Testis (tissue), 3 donors: ENCODE data around the gene MRPL36. TPM values are rescaled to one million over a fixed set of nuclear protein-coding genes. Genes with fewer than 3 reads are reported as not detected.

Source experiments
- DNase-seq: peaks from one replicate; pipeline ENCODE4 v3.0.0-alpha.2; 2019
- H3K27ac ChIP-seq, 2 donors: fragments of 200-600 bp; sonication (generic); one replicate each; pipeline ENCODE4 v1.5.1; 2019
- H3K27me3 ChIP-seq: fragments of 200-600 bp; sonication (generic); one replicate; pipeline ENCODE4 v1.5.1; 2019
- H3K36me3 ChIP-seq: fragments of 200-600 bp; sonication (generic); one replicate; pipeline ENCODE4 v1.5.1; 2017; ENCODE audit warnings: low read depth; ENCODE audit errors: missing control alignments
- H3K4me1 ChIP-seq: fragments of 200-600 bp; sonication (generic); one replicate; pipeline ENCODE4 v1.5.1; 2019
- H3K4me3 ChIP-seq, 2 donors: fragments of 200-600 bp; sonication (generic); one replicate each; pipeline ENCODE4 v1.5.1; 2017 to 2019
- H3K9me3 ChIP-seq: fragments of 200-600 bp; sonication (generic); one replicate; pipeline ENCODE4 v1.5.1; 2017
- CTCF ChIP-seq, 3 experiments: fragments of 450-650 bp in 2 of 3; fragments of 200-600 bp in 1 of 3; sonication (generic) in 1 of 3; IDR thresholded peaks; one replicate each; pipeline ENCODE4 v1.5.1; 2016 to 2019; ENCODE audit warnings: antibody characterized with exemption in 3 of 3, mild to moderate bottlenecking in 2 of 3, moderate library complexity in 1 of 3
- POLR2A ChIP-seq: fragments of 450-650 bp; IDR thresholded peaks from one replicate; pipeline ENCODE4 v1.6.1; 2017; ENCODE audit warnings: antibody characterized with exemption, mild to moderate bottlenecking, moderate library complexity
- WGBS, 2 donors: methylation state at CpG; one replicate each; pipeline ENCODE4 v1.1.5; 2018; 5-methylcytosine and 5-hydroxymethylcytosine counted together
- intact Hi-C: fragments of 100-400 bp; cut with DNase I; formaldehyde crosslinking; loops from one replicate; pipeline ENCODE4 v1.15.1; 2023; ENCODE audit warnings: low total_unique reads
- polyA plus RNA-seq: library from polyadenylated mRNA; stranded (reverse); fragments of 350-450 nt; fragmentation: Illumina TruSeq; extraction: RNeasy Lipid Tissue Mini Kit (QIAGEN cat#74804); gene quantifications from one replicate; pipeline ENCODE4 v1.2.3, GENCODE V29; 2014; ENCODE audit warnings: low read depth, low replicate concordance; ENCODE audit not compliant: insufficient read depth
- total RNA-seq, 2 donors: library from RNA; depleted of rRNA; stranded (reverse); fragments of >200 nt; gene quantifications; one replicate each; pipeline ENCODE4 v1.2.3, GENCODE V29; 2016

The MRPL36 gene
- total and polyA plus RNA-seq, 3 donors from 2014 or later, result 60.8 to 164 (median 101) TPM

DNA sequence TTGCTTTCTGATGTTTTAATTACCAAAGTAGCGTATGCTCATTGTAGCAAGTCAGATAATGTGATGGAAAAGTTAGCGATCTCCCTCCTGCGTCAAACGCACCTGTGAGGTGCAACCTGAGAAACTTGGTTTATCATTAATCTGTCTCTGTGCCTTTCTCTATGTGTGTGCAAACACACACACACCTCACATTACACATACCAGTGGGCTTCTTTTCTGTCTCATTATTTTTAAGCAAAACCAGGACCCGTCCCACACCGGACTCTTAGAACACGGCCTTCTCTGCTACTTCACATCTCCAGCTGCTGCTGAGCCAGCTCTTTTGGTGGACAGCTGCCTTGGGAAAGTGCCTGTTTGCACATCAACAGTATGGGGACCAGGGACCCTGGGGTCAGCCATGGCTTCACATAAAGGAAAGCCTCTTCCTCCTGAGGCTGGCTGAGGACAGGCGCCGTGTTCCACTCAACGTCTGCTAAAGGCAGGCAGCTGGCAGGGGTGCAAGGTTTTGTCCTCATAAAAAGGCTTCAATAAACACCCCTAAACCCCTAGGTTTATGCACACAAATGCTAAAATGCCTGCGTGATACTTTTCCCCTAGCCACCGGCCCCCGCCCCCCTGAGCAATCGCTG, 44.2 kb downstream of the MRPL36 start:
- DNase-seq, result peak; percentile 4
- Histone ChIP-seq H3K27me3 (no peaks in the 10 kb centered on the region), H3K4me1 (no peaks in the 10 kb centered on the region), H3K36me3 (no peaks in the 10 kb centered on the region), H3K27ac (no peak overlapping the region), H3K4me3 (no peak overlapping the region), H3K9me3 (no peaks in the 10 kb centered on the region)
- TF ChIP-seq POLR2A, result no peak
- TF ChIP-seq CTCF (IDR thresholded peaks at IDR 0.05), result no peak
- intact Hi-C loops, result no loop called here
- WGBS, 2 donors, result 62 to 65% methylated on average over 14 of the region's 14 CpGs

DNA sequence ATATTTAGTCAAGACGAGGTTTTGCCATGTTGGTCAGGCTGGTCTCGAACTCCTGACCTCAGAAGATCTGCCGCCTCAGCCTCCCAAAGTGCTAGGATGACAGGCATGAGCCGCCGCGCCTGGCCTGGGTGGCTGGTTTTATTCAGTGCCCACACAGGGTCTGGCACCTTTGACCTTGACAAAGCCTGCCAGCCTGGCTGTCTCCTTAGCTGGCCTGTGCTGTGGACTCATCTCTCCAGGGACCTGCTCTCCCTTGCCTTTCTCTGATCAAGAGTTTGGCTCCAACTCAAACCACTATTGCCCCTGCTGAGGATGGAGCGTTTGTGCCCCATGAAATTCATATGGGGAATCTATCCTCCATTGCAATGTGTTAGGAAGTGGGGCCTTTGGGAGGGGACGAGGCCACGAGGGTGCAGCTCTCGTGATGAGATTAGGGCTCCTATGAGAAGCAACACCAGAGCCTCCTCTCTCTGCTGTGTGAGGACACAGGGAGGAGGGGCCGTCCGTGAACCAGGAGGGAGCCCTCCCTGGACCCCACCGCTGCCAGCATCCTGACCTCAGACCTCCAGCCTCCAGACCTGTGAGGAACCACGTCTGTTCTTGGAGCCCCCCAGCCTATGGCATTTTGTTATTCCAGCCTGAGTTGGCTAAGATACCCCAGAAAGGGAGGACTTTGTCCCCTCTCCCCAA, 45.0 kb downstream of the MRPL36 start:
- intact Hi-C loops, result no loop called here
- TF ChIP-seq CTCF (IDR thresholded peaks at IDR 0.05) (no peak), POLR2A (no peak)
- Histone ChIP-seq H3K27ac (no peak overlapping the region), H3K36me3 (no peaks in the 10 kb centered on the region), H3K4me1 (no peaks in the 10 kb centered on the region), H3K9me3 (no peaks in the 10 kb centered on the region), H3K27me3 (no peaks in the 10 kb centered on the region), H3K4me3 (no peak overlapping the region)
- 84 to 88% methylated on average over 14 of the region's 14 CpGs for WGBS, 2 donors
- DNase-seq, result peak; percentile 9

DNA sequence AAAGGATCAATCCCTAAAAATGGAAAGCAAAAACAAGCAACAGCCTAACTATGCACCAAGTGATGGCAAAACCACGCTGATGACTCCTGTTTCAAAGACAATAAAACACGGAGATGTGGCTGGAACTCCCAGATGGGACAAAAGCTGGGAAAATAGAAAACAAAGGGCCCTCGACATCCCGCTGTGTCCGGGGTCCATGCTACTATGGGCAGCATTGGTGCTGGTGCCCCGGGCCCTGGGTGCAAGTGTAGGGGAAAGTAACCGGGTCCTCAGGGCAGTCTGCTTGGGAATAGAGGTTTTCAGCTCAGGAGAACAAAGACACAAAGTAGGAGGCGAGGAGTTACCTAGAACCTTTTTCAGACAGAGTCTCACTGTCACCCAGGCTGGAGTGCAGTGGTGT, 46.1 kb downstream of the MRPL36 start:
- Histone ChIP-seq H3K4me3 (no peak overlapping the region), H3K27ac (no peak overlapping the region), H3K27me3 (no peaks in the 10 kb centered on the region), H3K9me3 (no peaks in the 10 kb centered on the region), H3K36me3 (no peaks in the 10 kb centered on the region), H3K4me1 (no peaks in the 10 kb centered on the region)
- whole genome bisulfite sequencing, 2 donors, result 74 to 77% methylated on average over 8 of the region's 8 CpGs
- DNase-seq, result peak; percentile 6
- TF ChIP-seq POLR2A (no peak), CTCF (IDR thresholded peaks at IDR 0.05) (no peak)
- intact Hi-C loops, result no loop called here

GRCh38 chr5:1752881-1753280, 46.8 kb downstream of the MRPL36 start:
- TF ChIP-seq POLR2A (no peak), CTCF (IDR thresholded peaks at IDR 0.05) (no peak)
- intact Hi-C loops, result no loop called here
- no peak for DNase-seq
- Histone ChIP-seq H3K36me3 (no peaks in the 10 kb centered on the region), H3K9me3 (no peaks in the 10 kb centered on the region), H3K27ac (no peak overlapping the region), H3K27me3 (no peaks in the 10 kb centered on the region), H3K4me3 (no peak overlapping the region), H3K4me1 (no peaks in the 10 kb centered on the region)
- whole genome bisulfite sequencing, 2 donors, result 82 to 87% methylated on average over 16 of the region's 16 CpGs
